A549 (cell line): ENCODE data around the gene ERP44. TPM values are rescaled to one million over a fixed set of nuclear protein-coding genes. Genes with fewer than 3 reads are reported as not detected.
A peak's percentile ranks its signal among the peaks of the same experiment; 100 is the strongest.

Source experiments
- ATAC-seq, 2 experiments: fragments of 200-7000 bp in 1 of 2; fragments of >200 bp in 1 of 2; cut with Nextera tagmentation in 1 of 2; cut with Tn5 transposase in 1 of 2; 3 replicates each; pipeline versions ENCODE4 v1.8.0 to v1.9.1; 2018 to 2020; ENCODE audit warnings: mild to moderate bottlenecking in 1 of 2, moderate library complexity in 1 of 2
- CTCF ChIA-PET: fragments of 300-600 bp; sonication (Branson Sonifier 250); formaldehyde crosslinking; extraction: SDS; loops from one replicate; lab custom pipeline; 2021; ENCODE audit warnings: antibody characterized with exemption, inconsistent platforms; lab: Yijun Ruan, JAX
- POLR2A ChIA-PET: fragments of 350-600 bp; formaldehyde crosslinking; extraction: SDS; loops from one replicate; lab custom pipeline; 2021; ENCODE audit warnings: antibody characterized with exemption, inconsistent platforms; lab: Yijun Ruan, JAX
- DNase-seq, 2 experiments: peaks; one replicate each; pipeline versions ENCODE4 v3.0.0 to v3.0.0-alpha.2; 2011 to 2016; ENCODE audit warnings: low read depth in 1 of 2, low spot score in 1 of 2
- FAIRE-seq: peaks from 2 replicates; lab custom pipeline; 2011; peaks lifted over from hg19 to GRCh38; lab: Jason Lieb, UNC
- H3K27ac ChIP-seq, 2 experiments: fragments of >200 bp; sonication (Bioruptor Twin); formaldehyde crosslinking; 3 replicates each; pipeline ENCODE4 v1.5.1; 2016 to 2017
- H3K4me1 ChIP-seq: fragments of >200 bp; sonication (Bioruptor Twin); formaldehyde crosslinking; 3 replicates; pipeline ENCODE4 v1.6.1; 2016
- H3K4me2 ChIP-seq: fragments of >200 bp; sonication (Bioruptor Twin); formaldehyde crosslinking; 3 replicates; pipeline ENCODE4 v1.6.1; 2016
- H3K4me3 ChIP-seq: fragments of >200 bp; sonication (Bioruptor Twin); formaldehyde crosslinking; 3 replicates; pipeline ENCODE4 v1.5.1; 2016
- H3K9me3 ChIP-seq: fragments of >200 bp; sonication (Bioruptor Twin); formaldehyde crosslinking; 3 replicates; pipeline ENCODE4 v1.6.1; 2016
- BHLHE40 ChIP-seq: IDR thresholded peaks from 2 replicates; pipeline ENCODE4 v1.6.1; 2012; ENCODE audit warnings: low read depth, low read length, inconsistent platforms
- CBX2 ChIP-seq: fragments of 200-600 bp; sonication (generic); IDR thresholded peaks from 2 replicates; pipeline ENCODE4 v1.6.1; 2016; ENCODE audit warnings: low read depth, mild to moderate bottlenecking, borderline replicate concordance
- CHD4 ChIP-seq: fragments of 200-600 bp; sonication (generic); IDR thresholded peaks from 2 replicates; pipeline ENCODE4 v1.6.1; 2016; ENCODE audit warnings: antibody characterized with exemption, mild to moderate bottlenecking, borderline replicate concordance
- EHF ChIP-seq: fragments of 250-450 bp; sonication (Bioruptor Pico); IDR thresholded peaks from 2 replicates; pipeline ENCODE4 v1.5.0; 2020; ENCODE audit warnings: mild to moderate bottlenecking
- EHMT2 ChIP-seq: fragments of 200-600 bp; sonication (generic); IDR thresholded peaks from 2 replicates; pipeline ENCODE4 v1.6.1; 2016; ENCODE audit warnings: antibody characterized with exemption, low read depth, mild to moderate bottlenecking, moderate library complexity
- ESRRA ChIP-seq: fragments of 150-350 bp; IDR thresholded peaks from 2 replicates; pipeline ENCODE4 v1.6.1; 2014; ENCODE audit warnings: mild to moderate bottlenecking, low read length, borderline replicate concordance
- FOSL2 ChIP-seq, 2 experiments: fragments of 450-650 bp in 1 of 2; fragments of >200 bp in 1 of 2; sonication (Bioruptor Twin) in 1 of 2; formaldehyde crosslinking; IDR thresholded peaks; 2 replicates each; pipeline versions ENCODE4 v1.5.0 to v1.6.1; 2016 to 2020; ENCODE audit warnings: mild to moderate bottlenecking in 1 of 2, moderate library complexity in 1 of 2
- FOXS1 ChIP-seq: fragments of 250-450 bp; sonication (Bioruptor Pico); IDR thresholded peaks from 2 replicates; pipeline ENCODE4 v1.5.0; 2020; ENCODE audit warnings: mild to moderate bottlenecking, moderate library complexity
- GATA3 ChIP-seq: IDR thresholded peaks from 2 replicates; pipeline ENCODE4 v1.6.1; 2012; ENCODE audit warnings: borderline replicate concordance
- HDAC2 ChIP-seq: fragments of 200-600 bp; sonication (generic); IDR thresholded peaks from 2 replicates; pipeline ENCODE4 v1.6.1; 2016
- HOXA7 ChIP-seq: fragments of 250-450 bp; sonication (Bioruptor Pico); IDR thresholded peaks from 2 replicates; pipeline ENCODE4 v1.5.0; 2020; ENCODE audit warnings: mild to moderate bottlenecking, moderate library complexity
- JUN ChIP-seq, 2 experiments: fragments of >200 bp; sonication (Bioruptor Twin); formaldehyde crosslinking; IDR thresholded peaks; 2 replicates in 1 of 2; 3 replicates in 1 of 2; pipeline ENCODE4 v1.6.1; 2016 to 2017
- JUNB ChIP-seq: fragments of >200 bp; sonication (Bioruptor Twin); formaldehyde crosslinking; IDR thresholded peaks from 2 replicates; pipeline ENCODE4 v1.6.1; 2016
- KDM1A ChIP-seq: fragments of 200-600 bp; sonication (generic); IDR thresholded peaks from 2 replicates; pipeline ENCODE4 v1.6.1; 2016; ENCODE audit warnings: low read depth, mild to moderate bottlenecking
- KDM5A ChIP-seq: fragments of 200-600 bp; sonication (generic); IDR thresholded peaks from 2 replicates; pipeline ENCODE4 v1.6.1; 2016; ENCODE audit warnings: antibody characterized with exemption, mild to moderate bottlenecking
- MAZ ChIP-seq: fragments of 150-350 bp; IDR thresholded peaks from 2 replicates; pipeline ENCODE4 v1.6.1; 2014; ENCODE audit warnings: antibody characterized with exemption, low read depth, low read length, borderline replicate concordance
- POLR2AphosphoS2 ChIP-seq: conservative IDR thresholded peaks from 2 replicates; pipeline ENCODE4 v1.6.1; 2012; ENCODE audit warnings: low read length, improper control_type of control experiment, inconsistent platforms
- RAD21 ChIP-seq, 2 experiments: fragments of >200 bp in 1 of 2; sonication (Bioruptor Twin) in 1 of 2; formaldehyde crosslinking in 1 of 2; IDR thresholded peaks in 1 of 2; conservative IDR thresholded peaks in 1 of 2; 2 replicates in 1 of 2; 3 replicates in 1 of 2; pipeline ENCODE4 v1.6.1; 2012 to 2018; ENCODE audit warnings: inconsistent platforms in 1 of 2
- RARB ChIP-seq: fragments of 250-450 bp; sonication (Bioruptor Pico); IDR thresholded peaks from 2 replicates; pipeline ENCODE4 v1.8.0; 2021; ENCODE audit warnings: mild to moderate bottlenecking, moderate library complexity
- RNF2 ChIP-seq: fragments of 200-600 bp; sonication (generic); IDR thresholded peaks from 2 replicates; pipeline ENCODE4 v1.6.1; 2016; ENCODE audit warnings: low read depth, mild to moderate bottlenecking, antibody characterized with exemption, moderate library complexity, borderline replicate concordance
- SMC3 ChIP-seq: fragments of >200 bp; sonication (Bioruptor Twin); formaldehyde crosslinking; IDR thresholded peaks from 3 replicates; pipeline ENCODE4 v1.6.1; 2018; ENCODE audit warnings: inconsistent platforms
- ZFP36 ChIP-seq: fragments of 450-650 bp; IDR thresholded peaks from 2 replicates; pipeline ENCODE4 v1.6.1; 2014; ENCODE audit warnings: borderline replicate concordance; ENCODE audit not compliant: partially characterized antibody
- ZNF302 ChIP-seq: fragments of 250-450 bp; sonication (Bioruptor Pico); IDR thresholded peaks from 2 replicates; pipeline ENCODE4 v1.9.0; 2021; ENCODE audit warnings: inconsistent platforms, mild to moderate bottlenecking, moderate library complexity
- WGBS: methylation state at CpG from one replicate; pipeline ENCODE4 v1.1.6; 2017; ENCODE audit errors: missing lambda C conversion rate; 5-methylcytosine and 5-hydroxymethylcytosine counted together
- polyA plus RNA-seq, 4 experiments: library from polyadenylated mRNA; depleted of rRNA in 3 of 4; stranded (reverse); fragments of >200 nt; fragmentation: RNase III in 1 of 4; extraction: RNeasy Plus Mini Kit Qiagen cat#74134 plus additional on column Dnase treatment in 1 of 4; gene quantifications; 2 replicates in 3 of 4; 3 replicates in 1 of 4; pipeline ENCODE4 v1.2.3, GENCODE V29; 2011 to 2017
- TF ChIP-seq, protein P1 (sequence below): IDR thresholded peaks from 2 replicates; pipeline ENCODE4 v1.6.1; 2012; ENCODE audit warnings: low read depth, borderline replicate concordance
- TF ChIP-seq, protein P2 (sequence below): IDR thresholded peaks from 2 replicates; pipeline ENCODE4 v1.6.1; 2012
- TF ChIP-seq, protein P3 (sequence below): fragments of >200 bp; sonication (Bioruptor Twin); formaldehyde crosslinking; IDR thresholded peaks from 2 replicates; pipeline ENCODE4 v1.6.1; 2016
- TF ChIP-seq, protein P4 (sequence below): fragments of 150-350 bp; IDR thresholded peaks from 2 replicates; pipeline ENCODE4 v1.6.1; 2014; ENCODE audit warnings: low read depth, mild to moderate bottlenecking, low read length
- TF ChIP-seq, protein P5 (sequence below): fragments of 250-450 bp; sonication (Bioruptor Pico); IDR thresholded peaks from 2 replicates; pipeline ENCODE4 v1.5.0; 2021; ENCODE audit warnings: mild to moderate bottlenecking, moderate library complexity, borderline replicate concordance

The ERP44 gene
- polyA plus RNA-seq, 2 of the 4 experiments (the other 2 are of a cell fraction), result 12.4 to 19.4 TPM

DNA sequence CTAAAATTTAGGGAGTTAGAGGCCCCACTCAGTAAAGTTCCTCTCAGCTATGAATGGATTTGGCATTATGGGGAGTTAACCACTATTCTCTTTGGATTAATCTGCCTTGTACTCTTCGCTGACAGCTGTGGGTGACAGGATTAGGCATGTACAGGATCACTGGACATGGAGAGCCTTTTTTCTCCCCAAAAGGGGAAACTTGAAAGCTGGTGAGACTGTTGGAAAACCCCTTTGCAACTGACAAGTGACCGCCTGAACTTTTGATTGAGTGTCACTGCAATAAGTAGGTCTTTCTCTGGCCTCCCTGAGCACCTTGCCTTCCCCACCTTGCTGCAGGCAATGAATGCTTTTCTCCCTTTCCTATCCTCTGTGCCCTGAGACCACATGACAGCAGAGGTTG is 68.3 kb downstream of the ERP44 start (continued):
- TF ChIP-seq, protein P1, sequence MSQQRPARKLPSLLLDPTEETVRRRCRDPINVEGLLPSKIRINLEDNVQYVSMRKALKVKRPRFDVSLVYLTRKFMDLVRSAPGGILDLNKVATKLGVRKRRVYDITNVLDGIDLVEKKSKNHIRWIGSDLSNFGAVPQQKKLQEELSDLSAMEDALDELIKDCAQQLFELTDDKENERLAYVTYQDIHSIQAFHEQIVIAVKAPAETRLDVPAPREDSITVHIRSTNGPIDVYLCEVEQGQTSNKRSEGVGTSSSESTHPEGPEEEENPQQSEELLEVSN, result no peak
- TF ChIP-seq BHLHE40 (no peak), RNF2 (no peak), CHD4 (no peak), HOXA7 (CRISPR knock-in tag) (no peak), MAZ (no peak), ZFP36 (no peak), GATA3 (no peak)
- TF ChIP-seq, protein P2, sequence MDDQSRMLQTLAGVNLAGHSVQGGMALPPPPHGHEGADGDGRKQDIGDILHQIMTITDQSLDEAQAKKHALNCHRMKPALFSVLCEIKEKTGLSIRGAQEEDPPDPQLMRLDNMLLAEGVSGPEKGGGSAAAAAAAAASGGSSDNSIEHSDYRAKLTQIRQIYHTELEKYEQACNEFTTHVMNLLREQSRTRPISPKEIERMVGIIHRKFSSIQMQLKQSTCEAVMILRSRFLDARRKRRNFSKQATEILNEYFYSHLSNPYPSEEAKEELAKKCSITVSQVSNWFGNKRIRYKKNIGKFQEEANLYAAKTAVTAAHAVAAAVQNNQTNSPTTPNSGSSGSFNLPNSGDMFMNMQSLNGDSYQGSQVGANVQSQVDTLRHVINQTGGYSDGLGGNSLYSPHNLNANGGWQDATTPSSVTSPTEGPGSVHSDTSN, result no peak
- TF ChIP-seq, protein P3, sequence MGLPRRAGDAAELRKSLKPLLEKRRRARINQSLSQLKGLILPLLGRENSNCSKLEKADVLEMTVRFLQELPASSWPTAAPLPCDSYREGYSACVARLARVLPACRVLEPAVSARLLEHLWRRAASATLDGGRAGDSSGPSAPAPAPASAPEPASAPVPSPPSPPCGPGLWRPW, result no peak

DNA sequence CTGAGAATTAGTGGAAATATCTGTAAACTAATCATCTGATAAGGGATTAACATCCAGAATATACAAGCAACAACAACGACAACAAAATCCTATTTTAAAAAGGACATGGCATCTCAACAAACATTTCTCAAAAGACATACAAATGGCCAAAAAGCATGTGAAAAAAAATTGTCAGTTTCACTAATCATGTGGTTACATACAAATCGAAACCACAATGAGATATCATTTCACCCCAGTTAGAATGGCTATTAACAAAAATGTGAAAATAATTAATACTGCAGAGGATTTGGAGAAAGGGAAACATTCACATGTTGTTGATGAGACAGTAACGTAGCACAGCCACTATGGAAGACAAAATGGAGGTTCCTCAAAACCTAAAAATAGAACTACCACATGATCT is 69.5 kb downstream of the ERP44 start:
- no peak for DNase-seq
- H3K27ac ChIP-seq, result no peak overlapping the region
- WGBS, result 88% methylated on average over 3 of the region's 3 CpGs
- no peak for FAIRE-seq
- no peaks in the 10 kb centered on the region for H3K4me1 ChIP-seq
- H3K9me3 ChIP-seq, result no peaks in the 10 kb centered on the region
- TF ChIP-seq RARB (CRISPR knock-in tag) (no peak), HDAC2 (no peak), FOXS1 (CRISPR knock-in tag) (no peak), ZFP36 (no peak)
- TF ChIP-seq, protein P2, result no peak
- H3K4me3 ChIP-seq, result no peak overlapping the region
- no peak for ATAC-seq
- H3K4me2 ChIP-seq, result no peak overlapping the region
- ChIA-PET CTCF (interaction anchor here (1.1 kb wide), 1 partner anchor 193 kb away, joined by 5 read pairs; no protein-coding TSS in a partner anchor), POLR2A (no interaction called here)

DNA sequence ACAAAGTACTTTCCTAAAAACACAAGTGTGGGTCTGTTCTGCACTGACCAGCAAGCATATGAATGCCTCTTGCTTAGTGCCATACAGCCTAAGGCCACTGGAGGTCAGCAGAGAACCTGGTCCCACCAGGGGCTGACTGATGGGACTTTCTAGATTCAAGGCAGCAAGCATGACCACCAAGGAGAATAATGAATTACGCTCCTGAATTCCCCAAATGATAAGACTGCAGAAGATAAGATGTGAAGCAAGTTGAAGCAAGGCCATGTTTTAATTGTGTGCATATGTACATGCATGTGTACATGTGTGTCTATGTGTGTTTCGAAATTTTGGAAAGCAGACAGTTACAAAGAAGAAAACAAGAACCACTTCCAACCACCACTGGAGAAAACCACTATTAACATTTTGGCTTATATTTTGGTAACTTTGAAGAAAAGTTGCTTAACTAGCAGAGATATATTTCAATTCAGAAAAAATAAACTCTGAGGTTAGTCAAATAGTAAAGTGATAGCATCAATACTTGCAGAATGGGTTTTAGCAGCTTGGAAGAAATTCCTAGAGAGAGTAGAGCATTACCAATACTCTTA is 70.5 kb downstream of the ERP44 start:
- WGBS, result 56% methylated on average over 2 of the region's 2 CpGs
- FAIRE-seq (no peak), DNase-seq (peak; percentile 54 to 76), ATAC-seq (peak; percentile 99 to 100)
- Histone ChIP-seq H3K4me2 (no peak overlapping the region), H3K4me3 (no peak overlapping the region), H3K4me1 (no peaks in the 10 kb centered on the region), H3K9me3 (no peaks in the 10 kb centered on the region), H3K27ac (no peak overlapping the region)
- ChIA-PET POLR2A (no interaction called here), CTCF (interaction anchor here (0.6 to 2.0 kb wide), 16 partner anchors 9 to 297 kb away, joined by 3 to 10 read pairs (median 4); no protein-coding TSS in a partner anchor)
- TF ChIP-seq, protein P4, sequence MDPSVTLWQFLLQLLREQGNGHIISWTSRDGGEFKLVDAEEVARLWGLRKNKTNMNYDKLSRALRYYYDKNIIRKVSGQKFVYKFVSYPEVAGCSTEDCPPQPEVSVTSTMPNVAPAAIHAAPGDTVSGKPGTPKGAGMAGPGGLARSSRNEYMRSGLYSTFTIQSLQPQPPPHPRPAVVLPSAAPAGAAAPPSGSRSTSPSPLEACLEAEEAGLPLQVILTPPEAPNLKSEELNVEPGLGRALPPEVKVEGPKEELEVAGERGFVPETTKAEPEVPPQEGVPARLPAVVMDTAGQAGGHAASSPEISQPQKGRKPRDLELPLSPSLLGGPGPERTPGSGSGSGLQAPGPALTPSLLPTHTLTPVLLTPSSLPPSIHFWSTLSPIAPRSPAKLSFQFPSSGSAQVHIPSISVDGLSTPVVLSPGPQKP, result no peak
- TF ChIP-seq, protein P5, sequence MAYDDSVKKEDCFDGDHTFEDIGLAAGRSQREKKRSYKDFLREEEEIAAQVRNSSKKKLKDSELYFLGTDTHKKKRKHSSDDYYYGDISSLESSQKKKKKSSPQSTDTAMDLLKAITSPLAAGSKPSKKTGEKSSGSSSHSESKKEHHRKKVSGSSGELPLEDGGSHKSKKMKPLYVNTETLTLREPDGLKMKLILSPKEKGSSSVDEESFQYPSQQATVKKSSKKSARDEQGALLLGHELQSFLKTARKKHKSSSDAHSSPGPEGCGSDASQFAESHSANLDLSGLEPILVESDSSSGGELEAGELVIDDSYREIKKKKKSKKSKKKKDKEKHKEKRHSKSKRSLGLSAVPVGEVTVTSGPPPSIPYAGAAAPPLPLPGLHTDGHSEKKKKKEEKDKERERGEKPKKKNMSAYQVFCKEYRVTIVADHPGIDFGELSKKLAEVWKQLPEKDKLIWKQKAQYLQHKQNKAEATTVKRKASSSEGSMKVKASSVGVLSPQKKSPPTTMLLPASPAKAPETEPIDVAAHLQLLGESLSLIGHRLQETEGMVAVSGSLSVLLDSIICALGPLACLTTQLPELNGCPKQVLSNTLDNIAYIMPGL (CRISPR knock-in tag), result no peak
- TF ChIP-seq RARB (CRISPR knock-in tag), result no peak
- TF ChIP-seq EHF (CRISPR knock-in tag), result no peak
- no peak for TF ChIP-seq ESRRA
- no peak for TF ChIP-seq JUNB
- TF ChIP-seq SMC3, result peak; percentile 81
- TF ChIP-seq JUN (IDR thresholded peaks at IDR 0.05), result no peak
- TF ChIP-seq EHMT2, result no peak
- no peak for TF ChIP-seq FOSL2 (IDR thresholded peaks at IDR 0.05)
- TF ChIP-seq FOSL2 (CRISPR knock-in tag; IDR thresholded peaks at IDR 0.05), result no peak
- TF ChIP-seq KDM5A, result no peak
- no peak for TF ChIP-seq ZNF302 (CRISPR knock-in tag)
- TF ChIP-seq POLR2AphosphoS2, result no peak
- TF ChIP-seq RNF2, result no peak
- TF ChIP-seq RAD21 (conservative IDR thresholded peaks at IDR 0.05 in 1 of 2, IDR thresholded peaks at IDR 0.05 in 1 of 2), result peak; percentile 85 to 88
- no peak for TF ChIP-seq KDM1A
- no peak for TF ChIP-seq CBX2
